OCI-LY1 (cell line): Measurements from ENCODE around the gene GNPTAB.
"Not testable (repeated sequence)": the region's sequence is repeated elsewhere in the genome, so short reads cannot be mapped to it uniquely, and the experiment has no call there.

ENCODE experiments used
- H2AFZ ChIP-seq: fragments of 200-600 bp; sonication (generic), shearing (Covaris generic); 2 replicates; pipeline ENCODE4 v1.6.0; 2014; ENCODE audit warnings: antibody characterized with exemption, mild to moderate bottlenecking, low read length
- H3F3A ChIP-seq: fragments of 200-600 bp; sonication (generic), shearing (Covaris generic); 2 replicates; pipeline ENCODE4 v1.6.0; 2014; ENCODE audit warnings: mild to moderate bottlenecking, antibody characterized with exemption, low read length, moderate library complexity; ENCODE audit not compliant: insufficient read depth
- H3K27ac ChIP-seq: fragments of 200-600 bp; sonication (generic); 2 replicates; pipeline ENCODE4 v1.5.1; 2014; ENCODE audit warnings: low read length, mixed run types, mild to moderate bottlenecking, low read depth; ENCODE audit not compliant: poor library complexity, severe bottlenecking
- H3K27me3 ChIP-seq: fragments of 200-600 bp; sonication (generic); 2 replicates; pipeline ENCODE4 v1.6.0; 2014; ENCODE audit warnings: antibody characterized with exemption, mild to moderate bottlenecking, low read length, moderate library complexity; ENCODE audit not compliant: insufficient read depth
- H3K36me3 ChIP-seq: fragments of 200-600 bp; sonication (generic); 2 replicates; pipeline ENCODE4 v1.6.1; 2014; ENCODE audit warnings: mild to moderate bottlenecking, antibody characterized with exemption, low read length, moderate library complexity, mixed read lengths; ENCODE audit not compliant: insufficient read depth
- H3K4me1 ChIP-seq: fragments of 200-600 bp; sonication (generic); 2 replicates; pipeline ENCODE4 v1.5.1; 2014; ENCODE audit warnings: mild to moderate bottlenecking, low read length, moderate library complexity; ENCODE audit not compliant: insufficient read depth, severe bottlenecking
- H3K4me2 ChIP-seq: fragments of 200-600 bp; sonication (generic), shearing (Covaris generic); 2 replicates; pipeline ENCODE4 v1.6.1; 2014; ENCODE audit warnings: low read length
- H3K4me3 ChIP-seq: fragments of 200-600 bp; sonication (generic); 2 replicates; pipeline ENCODE4 v1.5.1; 2014; ENCODE audit warnings: low read length, low read depth, mild to moderate bottlenecking, mixed read lengths; ENCODE audit not compliant: poor library complexity, severe bottlenecking
- H3K79me2 ChIP-seq: fragments of 200-600 bp; shearing (Covaris generic); 2 replicates; pipeline ENCODE4 v1.6.1; 2016; ENCODE audit warnings: mixed run types, low read length, mixed read lengths; ENCODE audit not compliant: insufficient read depth
- H3K9ac ChIP-seq: fragments of 200-600 bp; sonication (generic), shearing (Covaris generic); 2 replicates; pipeline ENCODE4 v1.6.1; 2014; ENCODE audit warnings: mild to moderate bottlenecking, low read length, mixed read lengths
- H3K9me2 ChIP-seq: fragments of 200-600 bp; sonication (generic), shearing (Covaris generic); 2 replicates; pipeline ENCODE4 v1.6.1; 2014; ENCODE audit warnings: low read depth, mild to moderate bottlenecking, low read length, mixed read lengths
- H3K9me3 ChIP-seq: fragments of 200-600 bp; shearing (Covaris generic); 2 replicates; pipeline ENCODE4 v1.6.1; 2014; ENCODE audit warnings: low read length, mixed read lengths
- H4K20me1 ChIP-seq: fragments of 200-600 bp; sonication (generic), shearing (Covaris generic); 2 replicates; pipeline ENCODE4 v1.6.0; 2016; ENCODE audit warnings: mild to moderate bottlenecking, low read length; ENCODE audit not compliant: insufficient read depth
- EZH2 ChIP-seq: fragments of 200-600 bp; sonication (generic), shearing (Covaris generic); IDR thresholded peaks from 2 replicates; pipeline ENCODE4 v1.8.0; 2017; ENCODE audit warnings: borderline replicate concordance, mixed run types, mild to moderate bottlenecking, antibody characterized with exemption, low read length, moderate library complexity, mixed read lengths
- TF ChIP-seq, protein P1 (sequence below): fragments of 200-600 bp; sonication (generic), shearing (Covaris generic); IDR thresholded peaks from 2 replicates; pipeline ENCODE4 v1.5.1; 2017; ENCODE audit warnings: mild to moderate bottlenecking, antibody characterized with exemption, low read length, moderate library complexity, mixed read lengths

The GNPTAB gene

GRCh38 chr12:101819467-101819866, 11.3 kb downstream of the GNPTAB start:
- peaks cover 4% of the 10 kb centered on the region; the same call in 1 of the 2 replicates for H3K9me3 ChIP-seq
- no peak overlapping the region for H3K4me3 ChIP-seq
- no peak overlapping the region for H3K27ac ChIP-seq
- no peaks in the 10 kb centered on the region for H3F3A ChIP-seq
- H3K79me2 ChIP-seq = peaks cover 36% of the 10 kb centered on the region
- no peak overlapping the region for H3K4me2 ChIP-seq
- no peak overlapping the region for H3K9ac ChIP-seq
- no peaks in the 10 kb centered on the region for H3K27me3 ChIP-seq
- no peak overlapping the region for H2AFZ ChIP-seq
- no peak for TF ChIP-seq EZH2
- TF ChIP-seq, protein P1, sequence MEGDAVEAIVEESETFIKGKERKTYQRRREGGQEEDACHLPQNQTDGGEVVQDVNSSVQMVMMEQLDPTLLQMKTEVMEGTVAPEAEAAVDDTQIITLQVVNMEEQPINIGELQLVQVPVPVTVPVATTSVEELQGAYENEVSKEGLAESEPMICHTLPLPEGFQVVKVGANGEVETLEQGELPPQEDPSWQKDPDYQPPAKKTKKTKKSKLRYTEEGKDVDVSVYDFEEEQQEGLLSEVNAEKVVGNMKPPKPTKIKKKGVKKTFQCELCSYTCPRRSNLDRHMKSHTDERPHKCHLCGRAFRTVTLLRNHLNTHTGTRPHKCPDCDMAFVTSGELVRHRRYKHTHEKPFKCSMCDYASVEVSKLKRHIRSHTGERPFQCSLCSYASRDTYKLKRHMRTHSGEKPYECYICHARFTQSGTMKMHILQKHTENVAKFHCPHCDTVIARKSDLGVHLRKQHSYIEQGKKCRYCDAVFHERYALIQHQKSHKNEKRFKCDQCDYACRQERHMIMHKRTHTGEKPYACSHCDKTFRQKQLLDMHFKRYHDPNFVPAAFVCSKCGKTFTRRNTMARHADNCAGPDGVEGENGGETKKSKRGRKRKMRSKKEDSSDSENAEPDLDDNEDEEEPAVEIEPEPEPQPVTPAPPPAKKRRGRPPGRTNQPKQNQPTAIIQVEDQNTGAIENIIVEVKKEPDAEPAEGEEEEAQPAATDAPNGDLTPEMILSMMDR = no peak
- no peaks in the 10 kb centered on the region for H4K20me1 ChIP-seq
- no peaks in the 10 kb centered on the region for H3K9me2 ChIP-seq
- H3K36me3 ChIP-seq = peaks cover 5% of the 10 kb centered on the region
- H3K4me1 ChIP-seq = peaks cover 22% of the 10 kb centered on the region

GRCh38 chr12:101818689-101819088, 12.1 kb downstream of the GNPTAB start:
- H3F3A ChIP-seq, H2AFZ ChIP-seq, H3K36me3 ChIP-seq, H3K9me2 ChIP-seq, H3K27ac ChIP-seq, H3K4me2 ChIP-seq, H4K20me1 ChIP-seq, H3K27me3 ChIP-seq, H3K9me3 ChIP-seq, H3K4me3 ChIP-seq, H3K9ac ChIP-seq: not testable (repeated sequence)
- peaks cover 36% of the 10 kb centered on the region for H3K79me2 ChIP-seq
- peaks cover 14% of the 10 kb centered on the region for H3K4me1 ChIP-seq

GRCh38 chr12:101813117-101813516, 17.6 kb downstream of the GNPTAB start:
- peaks cover 27% of the 10 kb centered on the region for H3K79me2 ChIP-seq
- H3K27me3 ChIP-seq = no peaks in the 10 kb centered on the region
- no peak overlapping the region for H3K4me2 ChIP-seq
- no peaks in the 10 kb centered on the region for H3F3A ChIP-seq
- H3K9ac ChIP-seq = no peak overlapping the region
- H3K9me2 ChIP-seq = no peaks in the 10 kb centered on the region
- no peaks in the 10 kb centered on the region for H4K20me1 ChIP-seq
- H3K9me3 ChIP-seq = peaks cover 4% of the 10 kb centered on the region; the same call in 1 of the 2 replicates
- no peak for TF ChIP-seq EZH2
- TF ChIP-seq, protein P1 = no peak
- no peak overlapping the region for H3K27ac ChIP-seq
- no peak overlapping the region for H2AFZ ChIP-seq
- no peaks in the 10 kb centered on the region; the same call in 1 of the 2 replicates for H3K36me3 ChIP-seq
- H3K4me1 ChIP-seq = no peaks in the 10 kb centered on the region
- no peak overlapping the region for H3K4me3 ChIP-seq

- H3K9me3 ChIP-seq, H3K9ac ChIP-seq, H3K27me3 ChIP-seq, H2AFZ ChIP-seq, H4K20me1 ChIP-seq, H3K9me2 ChIP-seq, H3K36me3 ChIP-seq, H3K27ac ChIP-seq, H3K4me1 ChIP-seq, H3K4me2 ChIP-seq, H3K4me3 ChIP-seq, H3F3A ChIP-seq: not testable (repeated sequence)
- H3K79me2 ChIP-seq = peaks cover 23% of the 10 kb centered on the region
These were observed 18.0 kb downstream of the GNPTAB start for GRCh38 chr12:101812716-101813115.

GRCh38 chr12:101811342-101811741, 19.4 kb downstream of the GNPTAB start:
- H3K9me3 ChIP-seq, H3K4me2 ChIP-seq, H3K36me3 ChIP-seq, H3K4me3 ChIP-seq, H3K4me1 ChIP-seq, H3K9me2 ChIP-seq, H4K20me1 ChIP-seq, H2AFZ ChIP-seq, H3F3A ChIP-seq, H3K9ac ChIP-seq, H3K27me3 ChIP-seq, H3K27ac ChIP-seq: not testable (repeated sequence)
- peaks cover 28% of the 10 kb centered on the region for H3K79me2 ChIP-seq
